Activated naive CD8-positive, alpha-beta T cell treated with anti-CD3 and anti-CD28 coated beads, Interleukin-2, amount 50 U/mL, for 16 hours (primary cell): ENCODE measurements around the gene UBAC2.

Source experiments
- DNase-seq: peaks from one replicate; pipeline ENCODE4 v3.0.0-alpha.2; 2020; ENCODE audit warnings: low read depth, low spot score

The UBAC2 gene

GRCh38 chr13:99269627-99270241 is 69.1 kb downstream of the UBAC2 start:
- DNase-seq: no peak

- DNase-seq: no peak
Observed at GRCh38 chr13:99270518-99270917, 69.9 kb downstream of the UBAC2 start.

GRCh38 chr13:99271249-99271648 is 70.6 kb downstream of the UBAC2 start:
- DNase-seq: no peak

GRCh38 chr13:99272481-99272880 is 71.8 kb downstream of the UBAC2 start:
- no peak for DNase-seq

GRCh38 chr13:99273128-99273527 is 72.5 kb downstream of the UBAC2 start:
- DNase-seq: no peak

- DNase-seq: no peak
Observed at GRCh38 chr13:99275093-99275469, 74.4 kb downstream of the UBAC2 start.

GRCh38 chr13:99276706-99277105 is 76.1 kb downstream of the UBAC2 start:
- no peak for DNase-seq

GRCh38 chr13:99277629-99278028 is 77.0 kb downstream of the UBAC2 start:
- DNase-seq: no peak

- no peak for DNase-seq
Observed at GRCh38 chr13:99278200-99278599, 77.5 kb downstream of the UBAC2 start.

GRCh38 chr13:99278843-99279242 is 78.2 kb downstream of the UBAC2 start:
- no peak for DNase-seq

GRCh38 chr13:99279637-99280036 is 79.0 kb downstream of the UBAC2 start:
- no peak for DNase-seq

- no peak for DNase-seq
Observed at GRCh38 chr13:99280166-99280565, 79.5 kb downstream of the UBAC2 start.

GRCh38 chr13:99281811-99282263 is 81.2 kb downstream of the UBAC2 start:
- DNase-seq: no peak

GRCh38 chr13:99282264-99283231 is 81.9 kb downstream of the UBAC2 start:
- DNase-seq: no peak

- no peak for DNase-seq
Observed at GRCh38 chr13:99285432-99286182, 85.0 kb downstream of the UBAC2 start.

GRCh38 chr13:99287551-99287950 is 86.9 kb downstream of the UBAC2 start:
- DNase-seq: no peak

- no peak for DNase-seq
Observed at GRCh38 chr13:99288089-99288488, 87.4 kb downstream of the UBAC2 start.

- no peak for DNase-seq
Observed at GRCh38 chr13:99289271-99289670, 88.6 kb downstream of the UBAC2 start.

GRCh38 chr13:99289674-99290337 is 89.2 kb downstream of the UBAC2 start:
- no peak for DNase-seq

- DNase-seq: no peak
Observed at GRCh38 chr13:99290894-99291293, 90.2 kb downstream of the UBAC2 start.

- DNase-seq: no peak
Observed at GRCh38 chr13:99293178-99293577, 92.5 kb downstream of the UBAC2 start.

GRCh38 chr13:99294198-99294597 is 93.5 kb downstream of the UBAC2 start:
- no peak for DNase-seq
